NCI-H526 (cell line): ENCODE measurements around the gene NF1.
A peak's percentile ranks its signal among the peaks of the same experiment; 100 is the strongest.
"Not testable (repeated sequence)": the region's sequence is repeated elsewhere in the genome, so short reads cannot be mapped to it uniquely, and the experiment has no call there.

ENCODE experiments used
- DNase-seq, 2 experiments: peaks; one replicate each; lab custom pipeline; 2025; lab: John Stamatoyannopoulos, UW

Gene NF1

GRCh38 chr17:31130286-31131224 is 35.8 kb downstream of the NF1 start:
- DNase-seq: peak in 1 of 2 experiments; percentile 40

- no peak for DNase-seq
These were observed 36.5 kb downstream of the NF1 start for GRCh38 chr17:31131299-31131698.

- no peak for DNase-seq
These were observed 38.2 kb downstream of the NF1 start for GRCh38 chr17:31132977-31133376.

GRCh38 chr17:31134576-31134975 is 39.8 kb downstream of the NF1 start:
- no peak for DNase-seq

- DNase-seq: no peak
These were observed 41.5 kb downstream of the NF1 start for GRCh38 chr17:31136319-31136718.

- no peak for DNase-seq
These were observed 45.3 kb downstream of the NF1 start for GRCh38 chr17:31140111-31140510.

- DNase-seq: no peak
These were observed 49.7 kb downstream of the NF1 start for GRCh38 chr17:31144428-31144827.

- DNase-seq: no peak
These were observed 50.1 kb downstream of the NF1 start for GRCh38 chr17:31144836-31145235.

- no peak for DNase-seq
These were observed 52.9 kb downstream of the NF1 start for GRCh38 chr17:31147507-31148202.

GRCh38 chr17:31148205-31148604 is 53.4 kb downstream of the NF1 start:
- DNase-seq: no peak

GRCh38 chr17:31152271-31152670 is 57.5 kb downstream of the NF1 start:
- no peak for DNase-seq

GRCh38 chr17:31155208-31155810 is 60.5 kb downstream of the NF1 start:
- no peak for DNase-seq

- DNase-seq: no peak
These were observed 61.5 kb downstream of the NF1 start for GRCh38 chr17:31156326-31156725.

- DNase-seq: not testable (repeated sequence)
These were observed 62.1 kb downstream of the NF1 start for GRCh38 chr17:31156864-31157263.

- DNase-seq: no peak
These were observed 64.1 kb downstream of the NF1 start for GRCh38 chr17:31158746-31159377.

GRCh38 chr17:31163091-31163781 is 68.5 kb downstream of the NF1 start:
- DNase-seq: no peak

- no peak for DNase-seq
These were observed 72.3 kb downstream of the NF1 start for GRCh38 chr17:31167111-31167510.

GRCh38 chr17:31171701-31172100 is 76.9 kb downstream of the NF1 start:
- DNase-seq: no peak

GRCh38 chr17:31172388-31172787 is 77.6 kb downstream of the NF1 start:
- no peak for DNase-seq

- no peak for DNase-seq
These were observed 79.4 kb downstream of the NF1 start for GRCh38 chr17:31174215-31174614.

GRCh38 chr17:31175237-31175636 is 80.5 kb downstream of the NF1 start:
- no peak for DNase-seq

- DNase-seq: not testable (repeated sequence)
These were observed 81.4 kb downstream of the NF1 start for GRCh38 chr17:31176143-31176542.
